GM23338 (cell line): Measurements from ENCODE around the gene PKP2.

ENCODE experiments used
- CREB1 ChIP-seq: fragments of 250-450 bp; sonication (Bioruptor Pico); IDR thresholded peaks from 2 replicates; pipeline ENCODE4 v1.5.0; 2020; ENCODE audit warnings: low read depth, mild to moderate bottlenecking, moderate library complexity
- EZH2 ChIP-seq: fragments of 200-600 bp; sonication (generic); IDR thresholded peaks from one replicate; pipeline ENCODE4 v1.8.0; 2017; ENCODE audit warnings: antibody characterized with exemption, mild to moderate bottlenecking, low read depth; ENCODE audit not compliant: unreplicated experiment
- EZH2phosphoT487 ChIP-seq: fragments of 200-600 bp; sonication (generic); IDR thresholded peaks from one replicate; pipeline ENCODE4 v1.8.1; 2018; ENCODE audit warnings: antibody characterized with exemption; ENCODE audit not compliant: unreplicated experiment
- JUNB ChIP-seq: IDR thresholded peaks from one replicate; pipeline ENCODE4 v1.6.1; 2016; ENCODE audit warnings: antibody characterized with exemption; ENCODE audit not compliant: unreplicated experiment
- POLR2AphosphoS5 ChIP-seq: IDR thresholded peaks from 2 replicates; pipeline ENCODE4 v1.6.1; 2016; ENCODE audit warnings: antibody characterized with exemption, low read depth
- STAT1 ChIP-seq: IDR thresholded peaks from one replicate; pipeline ENCODE4 v1.6.1; 2016; ENCODE audit warnings: antibody characterized with exemption; ENCODE audit not compliant: unreplicated experiment
- ZNF331 ChIP-seq: fragments of 250-450 bp; sonication (Bioruptor Pico); IDR thresholded peaks from 2 replicates; pipeline ENCODE4 v1.5.0; 2020; ENCODE audit warnings: low read depth, mild to moderate bottlenecking, moderate library complexity
- TF ChIP-seq, protein P1 (sequence below), 2 experiments: fragments of 200-600 bp in 1 of 2; sonication (generic) in 1 of 2; conservative IDR thresholded peaks; 2 replicates each; pipeline versions ENCODE4 v1.5.1 to v1.6.1; 2016 to 2017; ENCODE audit warnings: antibody characterized with exemption in 2 of 2, low read depth in 2 of 2, mild to moderate bottlenecking in 2 of 2, moderate library complexity in 1 of 2
- TF ChIP-seq, protein P2 (sequence below): IDR thresholded peaks from one replicate; pipeline ENCODE4 v1.6.1; 2018; ENCODE audit warnings: antibody characterized with exemption; ENCODE audit not compliant: unreplicated experiment
- TF ChIP-seq, protein P3 (sequence below): fragments of 250-450 bp; sonication (Bioruptor Pico); IDR thresholded peaks from 2 replicates; pipeline ENCODE4 v1.5.0; 2020; ENCODE audit warnings: mild to moderate bottlenecking, moderate library complexity

DNA sequence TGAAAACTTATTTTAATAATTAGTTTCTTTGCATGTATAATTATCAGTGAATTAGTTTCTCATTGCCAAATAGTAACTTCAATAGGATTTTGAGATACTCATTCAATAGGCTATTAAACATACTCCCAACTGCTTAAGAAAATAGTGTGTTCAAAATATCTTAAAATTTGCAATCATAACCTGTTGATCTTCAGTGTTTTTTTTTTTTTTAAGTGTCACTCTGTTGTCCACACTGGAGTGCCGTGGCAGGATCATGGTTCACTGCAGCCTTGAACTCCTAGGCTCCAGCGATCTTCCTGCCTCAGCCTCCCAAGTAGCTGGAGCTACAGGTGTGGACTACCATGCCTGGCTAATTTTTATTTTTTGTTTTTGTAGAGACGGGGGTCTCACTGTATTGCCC is 139.4 kb downstream of the PKP2 start:
- TF ChIP-seq, protein P1, sequence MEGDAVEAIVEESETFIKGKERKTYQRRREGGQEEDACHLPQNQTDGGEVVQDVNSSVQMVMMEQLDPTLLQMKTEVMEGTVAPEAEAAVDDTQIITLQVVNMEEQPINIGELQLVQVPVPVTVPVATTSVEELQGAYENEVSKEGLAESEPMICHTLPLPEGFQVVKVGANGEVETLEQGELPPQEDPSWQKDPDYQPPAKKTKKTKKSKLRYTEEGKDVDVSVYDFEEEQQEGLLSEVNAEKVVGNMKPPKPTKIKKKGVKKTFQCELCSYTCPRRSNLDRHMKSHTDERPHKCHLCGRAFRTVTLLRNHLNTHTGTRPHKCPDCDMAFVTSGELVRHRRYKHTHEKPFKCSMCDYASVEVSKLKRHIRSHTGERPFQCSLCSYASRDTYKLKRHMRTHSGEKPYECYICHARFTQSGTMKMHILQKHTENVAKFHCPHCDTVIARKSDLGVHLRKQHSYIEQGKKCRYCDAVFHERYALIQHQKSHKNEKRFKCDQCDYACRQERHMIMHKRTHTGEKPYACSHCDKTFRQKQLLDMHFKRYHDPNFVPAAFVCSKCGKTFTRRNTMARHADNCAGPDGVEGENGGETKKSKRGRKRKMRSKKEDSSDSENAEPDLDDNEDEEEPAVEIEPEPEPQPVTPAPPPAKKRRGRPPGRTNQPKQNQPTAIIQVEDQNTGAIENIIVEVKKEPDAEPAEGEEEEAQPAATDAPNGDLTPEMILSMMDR (conservative IDR thresholded peaks at IDR 0.05; ENCODE audit: low read depth in 2 of 2): no peak
- TF ChIP-seq, protein P2, sequence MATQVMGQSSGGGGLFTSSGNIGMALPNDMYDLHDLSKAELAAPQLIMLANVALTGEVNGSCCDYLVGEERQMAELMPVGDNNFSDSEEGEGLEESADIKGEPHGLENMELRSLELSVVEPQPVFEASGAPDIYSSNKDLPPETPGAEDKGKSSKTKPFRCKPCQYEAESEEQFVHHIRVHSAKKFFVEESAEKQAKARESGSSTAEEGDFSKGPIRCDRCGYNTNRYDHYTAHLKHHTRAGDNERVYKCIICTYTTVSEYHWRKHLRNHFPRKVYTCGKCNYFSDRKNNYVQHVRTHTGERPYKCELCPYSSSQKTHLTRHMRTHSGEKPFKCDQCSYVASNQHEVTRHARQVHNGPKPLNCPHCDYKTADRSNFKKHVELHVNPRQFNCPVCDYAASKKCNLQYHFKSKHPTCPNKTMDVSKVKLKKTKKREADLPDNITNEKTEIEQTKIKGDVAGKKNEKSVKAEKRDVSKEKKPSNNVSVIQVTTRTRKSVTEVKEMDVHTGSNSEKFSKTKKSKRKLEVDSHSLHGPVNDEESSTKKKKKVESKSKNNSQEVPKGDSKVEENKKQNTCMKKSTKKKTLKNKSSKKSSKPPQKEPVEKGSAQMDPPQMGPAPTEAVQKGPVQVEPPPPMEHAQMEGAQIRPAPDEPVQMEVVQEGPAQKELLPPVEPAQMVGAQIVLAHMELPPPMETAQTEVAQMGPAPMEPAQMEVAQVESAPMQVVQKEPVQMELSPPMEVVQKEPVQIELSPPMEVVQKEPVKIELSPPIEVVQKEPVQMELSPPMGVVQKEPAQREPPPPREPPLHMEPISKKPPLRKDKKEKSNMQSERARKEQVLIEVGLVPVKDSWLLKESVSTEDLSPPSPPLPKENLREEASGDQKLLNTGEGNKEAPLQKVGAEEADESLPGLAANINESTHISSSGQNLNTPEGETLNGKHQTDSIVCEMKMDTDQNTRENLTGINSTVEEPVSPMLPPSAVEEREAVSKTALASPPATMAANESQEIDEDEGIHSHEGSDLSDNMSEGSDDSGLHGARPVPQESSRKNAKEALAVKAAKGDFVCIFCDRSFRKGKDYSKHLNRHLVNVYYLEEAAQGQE: no peak
- no peak for TF ChIP-seq EZH2
- TF ChIP-seq EZH2phosphoT487: no peak
- TF ChIP-seq STAT1: no peak
- TF ChIP-seq POLR2AphosphoS5: no peak
- no peak for TF ChIP-seq JUNB
- TF ChIP-seq, protein P3, sequence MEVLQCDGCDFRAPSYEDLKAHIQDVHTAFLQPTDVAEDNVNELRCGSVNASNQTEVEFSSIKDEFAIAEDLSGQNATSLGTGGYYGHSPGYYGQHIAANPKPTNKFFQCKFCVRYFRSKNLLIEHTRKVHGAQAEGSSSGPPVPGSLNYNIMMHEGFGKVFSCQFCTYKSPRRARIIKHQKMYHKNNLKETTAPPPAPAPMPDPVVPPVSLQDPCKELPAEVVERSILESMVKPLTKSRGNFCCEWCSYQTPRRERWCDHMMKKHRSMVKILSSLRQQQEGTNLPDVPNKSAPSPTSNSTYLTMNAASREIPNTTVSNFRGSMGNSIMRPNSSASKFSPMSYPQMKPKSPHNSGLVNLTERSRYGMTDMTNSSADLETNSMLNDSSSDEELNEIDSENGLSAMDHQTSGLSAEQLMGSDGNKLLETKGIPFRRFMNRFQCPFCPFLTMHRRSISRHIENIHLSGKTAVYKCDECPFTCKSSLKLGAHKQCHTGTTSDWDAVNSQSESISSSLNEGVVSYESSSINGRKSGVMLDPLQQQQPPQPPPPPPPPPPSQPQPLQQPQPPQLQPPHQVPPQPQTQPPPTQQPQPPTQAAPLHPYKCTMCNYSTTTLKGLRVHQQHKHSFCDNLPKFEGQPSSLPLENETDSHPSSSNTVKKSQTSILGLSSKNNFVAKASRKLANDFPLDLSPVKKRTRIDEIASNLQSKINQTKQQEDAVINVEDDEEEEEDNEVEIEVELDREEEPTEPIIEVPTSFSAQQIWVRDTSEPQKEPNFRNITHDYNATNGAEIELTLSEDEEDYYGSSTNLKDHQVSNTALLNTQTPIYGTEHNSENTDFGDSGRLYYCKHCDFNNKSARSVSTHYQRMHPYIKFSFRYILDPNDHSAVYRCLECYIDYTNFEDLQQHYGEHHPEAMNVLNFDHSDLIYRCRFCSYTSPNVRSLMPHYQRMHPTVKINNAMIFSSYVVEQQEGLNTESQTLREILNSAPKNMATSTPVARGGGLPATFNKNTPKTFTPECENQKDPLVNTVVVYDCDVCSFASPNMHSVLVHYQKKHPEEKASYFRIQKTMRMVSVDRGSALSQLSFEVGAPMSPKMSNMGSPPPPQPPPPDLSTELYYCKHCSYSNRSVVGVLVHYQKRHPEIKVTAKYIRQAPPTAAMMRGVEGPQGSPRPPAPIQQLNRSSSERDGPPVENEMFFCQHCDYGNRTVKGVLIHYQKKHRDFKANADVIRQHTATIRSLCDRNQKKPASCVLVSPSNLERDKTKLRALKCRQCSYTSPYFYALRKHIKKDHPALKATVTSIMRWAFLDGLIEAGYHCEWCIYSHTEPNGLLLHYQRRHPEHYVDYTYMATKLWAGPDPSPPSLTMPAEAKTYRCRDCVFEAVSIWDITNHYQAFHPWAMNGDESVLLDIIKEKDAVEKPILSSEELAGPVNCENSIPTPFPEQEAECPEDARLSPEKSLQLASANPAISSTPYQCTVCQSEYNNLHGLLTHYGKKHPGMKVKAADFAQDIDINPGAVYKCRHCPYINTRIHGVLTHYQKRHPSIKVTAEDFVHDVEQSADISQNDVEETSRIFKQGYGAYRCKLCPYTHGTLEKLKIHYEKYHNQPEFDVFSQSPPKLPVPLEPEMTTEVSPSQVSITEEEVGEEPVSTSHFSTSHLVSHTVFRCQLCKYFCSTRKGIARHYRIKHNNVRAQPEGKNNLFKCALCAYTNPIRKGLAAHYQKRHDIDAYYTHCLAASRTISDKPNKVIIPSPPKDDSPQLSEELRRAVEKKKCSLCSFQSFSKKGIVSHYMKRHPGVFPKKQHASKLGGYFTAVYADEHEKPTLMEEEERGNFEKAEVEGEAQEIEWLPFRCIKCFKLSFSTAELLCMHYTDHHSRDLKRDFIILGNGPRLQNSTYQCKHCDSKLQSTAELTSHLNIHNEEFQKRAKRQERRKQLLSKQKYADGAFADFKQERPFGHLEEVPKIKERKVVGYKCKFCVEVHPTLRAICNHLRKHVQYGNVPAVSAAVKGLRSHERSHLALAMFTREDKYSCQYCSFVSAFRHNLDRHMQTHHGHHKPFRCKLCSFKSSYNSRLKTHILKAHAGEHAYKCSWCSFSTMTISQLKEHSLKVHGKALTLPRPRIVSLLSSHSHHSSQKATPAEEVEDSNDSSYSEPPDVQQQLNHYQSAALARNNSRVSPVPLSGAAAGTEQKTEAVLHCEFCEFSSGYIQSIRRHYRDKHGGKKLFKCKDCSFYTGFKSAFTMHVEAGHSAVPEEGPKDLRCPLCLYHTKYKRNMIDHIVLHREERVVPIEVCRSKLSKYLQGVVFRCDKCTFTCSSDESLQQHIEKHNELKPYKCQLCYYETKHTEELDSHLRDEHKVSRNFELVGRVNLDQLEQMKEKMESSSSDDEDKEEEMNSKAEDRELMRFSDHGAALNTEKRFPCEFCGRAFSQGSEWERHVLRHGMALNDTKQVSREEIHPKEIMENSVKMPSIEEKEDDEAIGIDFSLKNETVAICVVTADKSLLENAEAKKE (CRISPR knock-in tag): no peak
- TF ChIP-seq CREB1 (CRISPR knock-in tag): no peak
- no peak for TF ChIP-seq ZNF331 (CRISPR knock-in tag)
